T-helper 9 cell (primary cell): ENCODE measurements around the gene SFT2D2.
"Not testable (repeated sequence)": the region's sequence is repeated elsewhere in the genome, so short reads cannot be mapped to it uniquely, and the experiment has no call there.

ENCODE experiments used
- DNase-seq: peaks from one replicate; pipeline ENCODE4 v3.0.0-alpha.2; 2020
- total RNA-seq, 2 donors: gene quantifications; one replicate each; lab custom pipeline; 2026; lab: John Stamatoyannopoulos, UW

The SFT2D2 gene
- total RNA-seq = 145 to 161 reads per million in 2 donors

- DNase-seq = peak; percentile 66
Measured at GRCh38 chr1:168225476-168226190, at the start of gene SFT2D2. Gene SFT2D2, plus strand, starts transcription at chr1:168226004. Its CDS starts 76 bp downstream, at chr1:168226080.

- no peak for DNase-seq
Measured at GRCh38 chr1:168178227-168178637, 47.6 kb upstream of the SFT2D2 start.

DNA sequence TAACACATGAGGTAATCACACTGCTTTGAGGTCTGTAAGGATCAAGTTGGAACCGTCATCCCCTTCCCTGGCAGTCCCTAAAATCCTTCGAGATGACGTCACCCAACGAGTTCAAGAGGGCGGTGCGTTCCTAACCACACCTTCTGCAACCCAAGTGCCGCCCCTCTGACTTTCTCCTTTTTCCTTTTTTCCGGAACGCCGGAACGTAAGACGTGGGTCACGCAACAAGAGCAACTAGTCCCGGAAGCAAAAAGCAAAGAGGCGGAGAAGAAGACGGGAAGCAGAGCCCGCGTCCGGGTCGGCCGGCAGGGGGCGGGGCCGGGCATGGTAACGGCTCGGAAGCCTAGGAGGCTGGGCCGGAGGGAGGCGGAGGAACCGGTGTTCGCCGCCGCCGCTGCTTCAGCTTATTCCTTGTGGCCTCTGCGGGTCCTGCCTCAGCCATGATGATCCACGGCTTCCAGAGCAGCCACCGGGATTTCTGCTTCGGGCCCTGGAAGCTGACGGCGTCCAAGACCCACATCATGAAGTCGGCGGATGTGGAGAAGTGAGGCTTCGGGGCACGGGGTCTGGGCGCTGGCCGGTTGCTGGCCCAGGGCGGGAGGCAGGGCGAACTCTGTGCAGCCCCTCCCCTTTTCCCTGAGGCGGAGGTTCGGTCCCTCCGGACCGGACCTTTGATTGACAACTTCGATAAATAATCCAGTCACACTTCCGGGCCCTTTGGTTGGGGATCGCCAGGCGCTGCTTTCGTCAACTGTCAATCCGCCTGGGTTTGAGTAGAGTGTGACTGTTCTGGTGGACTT lies 47.0 kb upstream of the SFT2D2 start, which contains the start of gene TIPRL:
TIPRL (plus strand) TSS at position 325 of the 800 bp plus-strand sequence; CDS start at position 441, 116 bp downstream.
- peak; percentile 91 for DNase-seq

GRCh38 chr1:168179438-168180147 lies 46.2 kb upstream of the SFT2D2 start:
- no peak for DNase-seq

DNA sequence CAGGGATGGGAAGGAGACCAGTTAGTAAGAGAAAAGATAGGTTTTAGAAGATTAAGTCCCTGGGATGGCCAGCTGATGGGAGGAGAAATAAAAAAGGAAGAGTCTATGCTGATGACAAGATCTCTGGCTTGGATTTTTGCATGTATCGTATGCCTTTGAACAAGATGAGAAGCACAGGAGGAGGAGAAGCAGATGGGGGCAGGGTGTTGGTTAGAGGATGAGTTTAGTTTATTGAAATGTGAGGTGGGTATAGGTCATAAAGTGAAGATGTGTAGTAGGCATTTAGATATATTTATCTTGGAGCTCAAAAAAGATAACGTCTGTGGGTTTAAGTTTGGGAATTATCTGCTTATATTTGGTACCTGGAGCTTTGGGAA lies 45.7 kb upstream of the SFT2D2 start:
- DNase-seq = no peak

GRCh38 chr1:168181063-168181720 lies 44.6 kb upstream of the SFT2D2 start:
- not testable (repeated sequence) for DNase-seq

DNA sequence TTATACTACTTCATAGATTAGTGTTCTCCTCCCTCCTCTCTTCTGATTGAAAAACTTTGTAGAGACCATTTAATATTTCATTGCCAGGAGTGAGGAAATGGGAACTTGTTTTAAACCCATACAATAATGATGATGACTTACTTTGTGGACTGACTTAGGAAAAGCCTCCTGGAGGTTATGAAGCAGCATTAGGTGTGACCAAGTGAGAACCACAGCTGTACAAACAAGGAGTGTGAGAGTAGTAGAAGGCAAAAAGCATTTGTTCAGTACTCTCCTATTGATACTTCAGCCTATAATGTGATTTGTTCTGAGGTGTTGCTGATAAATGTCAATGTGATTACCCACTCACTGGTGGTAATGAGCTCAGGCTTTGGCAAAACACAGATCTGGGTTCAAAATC lies 38.6 kb upstream of the SFT2D2 start:
- no peak for DNase-seq

DNA sequence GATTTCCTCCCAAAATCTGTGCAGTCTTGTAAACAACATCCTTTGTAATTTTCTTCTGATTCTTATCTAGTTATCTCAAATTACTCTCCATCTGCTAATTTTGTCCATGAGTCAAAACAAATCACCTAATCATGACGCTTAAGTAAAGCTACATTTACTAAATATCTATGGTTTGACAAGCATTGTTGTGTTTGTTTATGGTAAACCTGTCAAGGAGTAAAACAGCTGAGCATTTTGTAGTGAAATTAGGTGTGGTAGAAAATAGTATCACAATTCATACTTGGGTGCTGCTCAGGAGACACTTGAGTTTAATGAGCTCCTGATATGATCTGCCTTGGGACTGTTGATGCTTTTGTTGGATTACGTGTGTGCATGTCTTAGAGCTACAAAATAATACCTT lies 35.4 kb upstream of the SFT2D2 start:
- no peak for DNase-seq

GRCh38 chr1:168195199-168196135 lies 30.3 kb upstream of the SFT2D2 start:
- DNase-seq = no peak

- no peak for DNase-seq
Measured at GRCh38 chr1:168199056-168199455, 26.7 kb upstream of the SFT2D2 start.

DNA sequence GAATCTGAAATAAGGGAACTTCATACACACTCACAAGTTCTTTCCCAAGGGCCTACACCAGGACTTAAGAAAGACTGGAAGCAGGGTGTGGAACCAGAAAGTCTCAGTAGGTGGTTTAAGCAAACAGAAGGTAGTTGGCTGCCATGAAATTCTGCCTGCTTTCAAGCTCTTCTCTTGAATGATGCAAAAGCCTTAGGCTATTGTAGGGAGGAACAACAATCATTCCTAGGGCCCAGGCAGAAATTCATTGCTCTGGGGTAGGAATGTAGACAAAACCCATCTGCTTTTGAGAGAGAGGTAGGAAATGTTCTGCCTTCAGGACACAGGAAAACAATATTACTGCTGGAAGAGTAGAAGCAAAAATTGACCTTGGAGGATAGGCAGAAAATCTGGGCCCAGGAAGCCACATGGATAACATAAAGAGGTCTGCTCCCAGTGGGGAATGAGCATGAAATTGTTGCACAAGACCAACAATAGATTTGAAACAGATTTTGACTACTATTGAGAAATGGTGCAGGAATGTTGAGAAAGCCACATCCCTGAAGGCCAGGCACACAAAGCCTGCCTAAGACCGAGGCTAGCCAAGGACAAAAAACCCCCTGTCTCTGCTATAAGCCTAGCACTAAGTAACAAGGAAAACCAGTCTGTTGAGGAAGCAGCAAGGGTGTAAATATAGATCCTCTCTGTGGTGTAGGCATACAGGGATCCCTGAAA lies 22.7 kb upstream of the SFT2D2 start:
- DNase-seq = no peak

GRCh38 chr1:168206111-168206510 lies 19.7 kb upstream of the SFT2D2 start:
- no peak for DNase-seq

DNA sequence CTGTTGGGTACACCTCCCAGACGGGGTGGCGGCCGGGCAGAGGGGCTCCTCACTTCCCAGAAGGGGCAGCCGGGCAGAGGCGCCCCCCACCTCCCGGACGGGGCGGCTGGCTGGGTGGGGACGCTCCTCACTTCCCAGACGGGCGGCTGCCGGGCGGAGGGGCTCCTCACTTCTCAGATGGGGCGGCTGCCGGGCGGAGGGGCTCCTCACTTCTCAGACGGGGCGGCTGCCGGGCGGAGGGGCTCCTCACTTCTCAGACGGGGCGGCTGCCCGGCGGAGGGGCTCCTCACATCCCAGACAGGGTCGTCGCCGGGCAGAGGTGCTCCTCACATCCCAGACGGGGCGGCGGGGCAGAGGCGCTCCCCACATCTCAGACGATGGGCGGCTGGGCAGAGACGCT lies 18.1 kb upstream of the SFT2D2 start:
- not testable (repeated sequence) for DNase-seq

- no peak for DNase-seq
Measured at GRCh38 chr1:168210312-168210711, 15.5 kb upstream of the SFT2D2 start.

DNA sequence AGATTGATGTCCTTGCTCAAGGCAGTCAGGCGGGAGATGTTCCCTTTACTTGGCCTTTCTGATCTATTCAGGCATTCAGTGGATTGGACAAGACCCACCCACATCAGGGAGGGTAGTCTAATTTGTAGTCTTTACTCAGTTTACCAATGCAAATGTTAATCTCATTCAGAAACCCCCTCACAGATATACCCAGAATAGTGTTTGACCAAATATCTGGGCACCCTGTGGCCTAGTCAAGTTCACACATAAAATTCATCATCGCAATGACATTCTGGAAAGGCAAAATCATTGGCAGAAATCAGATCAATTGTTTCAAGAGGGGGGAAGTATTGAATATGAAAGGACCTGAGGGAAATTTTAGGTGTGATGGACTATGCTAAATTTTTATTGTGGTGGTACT lies 12.5 kb upstream of the SFT2D2 start:
- no peak for DNase-seq

GRCh38 chr1:168216171-168216570 lies 9.6 kb upstream of the SFT2D2 start:
- DNase-seq = no peak

GRCh38 chr1:168217664-168218063 lies 8.1 kb upstream of the SFT2D2 start:
- no peak for DNase-seq

GRCh38 chr1:168218658-168219057 lies 7.1 kb upstream of the SFT2D2 start:
- DNase-seq = no peak

DNA sequence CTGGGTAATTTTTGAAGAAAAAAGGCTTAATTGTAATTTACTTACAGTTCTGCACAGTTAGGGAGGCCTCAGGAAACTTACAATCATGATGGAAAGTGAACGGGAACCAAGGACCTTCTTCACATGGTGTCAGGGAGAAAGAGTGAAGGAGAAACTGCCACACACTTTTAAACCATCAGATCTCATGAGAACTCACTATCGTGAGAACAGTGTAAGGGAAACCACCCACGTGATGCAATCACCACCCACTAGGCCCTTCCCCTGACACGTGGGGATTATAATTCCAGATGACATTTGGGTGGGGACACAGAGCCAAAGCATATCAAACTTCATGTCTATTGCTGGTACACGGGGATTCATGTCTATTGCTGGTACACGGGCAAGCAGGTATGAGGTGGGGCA lies 5.3 kb upstream of the SFT2D2 start:
- DNase-seq = no peak

GRCh38 chr1:168221275-168221674 lies 4.5 kb upstream of the SFT2D2 start:
- no peak for DNase-seq

DNA sequence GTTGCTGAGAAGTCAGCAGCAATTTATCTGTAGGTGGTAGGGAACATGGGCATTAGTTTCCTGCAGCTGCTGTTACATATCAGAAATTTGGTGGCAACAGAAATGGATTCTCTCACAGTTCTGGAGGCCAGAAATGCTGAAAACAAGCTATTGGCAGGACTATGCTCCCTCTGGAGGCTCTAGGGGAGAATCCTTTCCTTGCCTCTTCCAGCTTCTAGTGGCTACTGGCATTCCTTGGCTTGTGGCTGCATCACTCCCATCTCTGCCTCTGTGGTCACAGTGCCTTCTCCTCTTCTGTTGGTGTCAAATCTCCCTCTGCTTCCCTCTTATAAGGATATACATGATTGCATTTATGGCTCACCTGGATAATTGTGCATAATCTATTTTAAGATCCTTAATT lies 2.5 kb upstream of the SFT2D2 start:
- no peak for DNase-seq
